Type B pancreatic cell (in vitro differentiated cells): Measurements from ENCODE around the gene COPRS. TPM values are rescaled to one million over a fixed set of nuclear protein-coding genes. Genes with fewer than 3 reads are reported as not detected.
A peak's percentile ranks its signal among the peaks of the same experiment; 100 is the strongest.

Experiments
- DNase-seq: peaks from one replicate; pipeline ENCODE4 v3.0.0; 2021; ENCODE audit warnings: mixed read lengths; ENCODE audit not compliant: unreplicated experiment; ENCODE audit errors: extremely low spot score
- H3K27ac Mint-ChIP-seq: 2 replicates; pipeline ENCODE4 v1.8.0; 2021; ENCODE audit warnings: mild to moderate bottlenecking, mixed read lengths
- H3K27me3 Mint-ChIP-seq: 2 replicates; pipeline ENCODE4 v1.8.0; 2021; ENCODE audit warnings: mixed read lengths
- H3K36me3 Mint-ChIP-seq: 2 replicates; pipeline ENCODE4 v1.8.0; 2021; ENCODE audit warnings: mixed read lengths
- H3K4me1 Mint-ChIP-seq: one replicate; pipeline ENCODE4 v1.8.0; 2021; ENCODE audit warnings: mixed read lengths; ENCODE audit not compliant: unreplicated experiment
- H3K4me3 Mint-ChIP-seq: 2 replicates; pipeline ENCODE4 v1.8.0; 2021; ENCODE audit warnings: mild to moderate bottlenecking, mixed read lengths
- H3K9me3 Mint-ChIP-seq: 2 replicates; pipeline ENCODE4 v1.8.0; 2021; ENCODE audit warnings: mixed read lengths
- CTCF ChIP-seq: fragments of 200-600 bp; sonication (generic); conservative IDR thresholded peaks from 2 replicates; pipeline ENCODE4 v1.5.0; 2021; ENCODE audit warnings: antibody characterized with exemption, mild to moderate bottlenecking
- total RNA-seq: library from RNA; stranded (reverse); gene quantifications from 2 replicates; pipeline ENCODE4 v1.2.1, GENCODE V29; 2021; ENCODE audit warnings: low replicate concordance

The COPRS gene
- total RNA-seq, 1 donor from 2014 or later = 46.0 TPM

GRCh38 chr17:31859487-31860008, 504 bp upstream of the COPRS start:
- Mint-ChIP-seq H3K9me3 (no peaks in the 10 kb centered on the region), H3K36me3 (peaks cover 12% of the 10 kb centered on the region), H3K27ac (peak overlapping the region; percentile 50), H3K4me3 (peak overlapping the region; percentile 88), H3K27me3 (no peaks in the 10 kb centered on the region), H3K4me1 (peaks cover 23% of the 10 kb centered on the region)
- no peak for DNase-seq
- no peak for TF ChIP-seq CTCF

- peak overlapping the region; percentile 65 for H3K27ac Mint-ChIP-seq
- no peaks in the 10 kb centered on the region for H3K27me3 Mint-ChIP-seq
- H3K9me3 Mint-ChIP-seq = no peaks in the 10 kb centered on the region
- peak overlapping the region; percentile 88 for H3K4me3 Mint-ChIP-seq
- peaks cover 23% of the 10 kb centered on the region for H3K4me1 Mint-ChIP-seq
- DNase-seq = no peak
- peaks cover 10% of the 10 kb centered on the region for H3K36me3 Mint-ChIP-seq
- no peak for TF ChIP-seq CTCF
These were observed 963 bp downstream of the COPRS start for GRCh38 chr17:31857920-31858641.

GRCh38 chr17:31856750-31857149, 2.3 kb downstream of the COPRS start:
- H3K4me1 Mint-ChIP-seq = peaks cover 23% of the 10 kb centered on the region
- no peak for TF ChIP-seq CTCF
- no peaks in the 10 kb centered on the region for H3K9me3 Mint-ChIP-seq
- H3K27ac Mint-ChIP-seq = no peak overlapping the region
- H3K36me3 Mint-ChIP-seq = peaks cover 13% of the 10 kb centered on the region
- H3K27me3 Mint-ChIP-seq = no peaks in the 10 kb centered on the region
- DNase-seq = no peak
- peak overlapping the region; percentile 27 for H3K4me3 Mint-ChIP-seq

- DNase-seq = no peak
- no peak for TF ChIP-seq CTCF
- Mint-ChIP-seq H3K4me3 (no peak overlapping the region), H3K4me1 (peaks cover 20% of the 10 kb centered on the region), H3K27ac (no peak overlapping the region), H3K9me3 (no peaks in the 10 kb centered on the region), H3K27me3 (no peaks in the 10 kb centered on the region), H3K36me3 (peaks cover 14% of the 10 kb centered on the region)
These were observed 4.4 kb downstream of the COPRS start for GRCh38 chr17:31854672-31855071.

- no peak for DNase-seq
- Mint-ChIP-seq H3K36me3 (peaks cover 14% of the 10 kb centered on the region), H3K4me3 (no peak overlapping the region), H3K9me3 (no peaks in the 10 kb centered on the region), H3K4me1 (peaks cover 16% of the 10 kb centered on the region), H3K27ac (no peak overlapping the region), H3K27me3 (no peaks in the 10 kb centered on the region)
- TF ChIP-seq CTCF = no peak
These were observed 5.1 kb downstream of the COPRS start for GRCh38 chr17:31853911-31854470.
